Thymus (tissue), 14 donors: ENCODE data around the gene WDR31. TPM values are rescaled to one million over a fixed set of nuclear protein-coding genes. Genes with fewer than 3 reads are reported as not detected.
"Not testable (repeated sequence)": the region's sequence is repeated elsewhere in the genome, so short reads cannot be mapped to it uniquely, and the experiment has no call there.

Source experiments
- DNase-seq, 9 donors: peaks; one replicate each; pipeline ENCODE4 v3.0.0-alpha.2; 2013; ENCODE audit warnings: low spot score in 9 of 9, low read depth in 6 of 9, missing footprints in 1 of 9
- H3K27ac ChIP-seq, 2 donors: one replicate each; pipeline ENCODE4 v1.5.1; 2013; ENCODE audit warnings: control low read depth in 1 of 2, low read depth in 1 of 2, low read length in 1 of 2, mild to moderate bottlenecking in 1 of 2, moderate library complexity in 1 of 2
- H3K27me3 ChIP-seq, 2 donors: one replicate each; pipeline ENCODE4 v1.5.1; 2013; ENCODE audit warnings: low read length in 1 of 2; ENCODE audit not compliant: control insufficient read depth in 2 of 2, insufficient read depth in 1 of 2
- H3K36me3 ChIP-seq, 2 donors: one replicate each; pipeline ENCODE4 v1.5.1; 2013; ENCODE audit warnings: low read length in 1 of 2, mild to moderate bottlenecking in 1 of 2, moderate library complexity in 1 of 2; ENCODE audit not compliant: control insufficient read depth in 2 of 2, insufficient read depth in 2 of 2
- H3K4me1 ChIP-seq, 2 donors: one replicate each; pipeline ENCODE4 v1.5.1; 2013; ENCODE audit warnings: low read length in 2 of 2; ENCODE audit not compliant: control insufficient read depth in 2 of 2, insufficient read depth in 2 of 2
- H3K4me3 ChIP-seq, 2 donors: one replicate each; pipeline ENCODE4 v1.5.1; 2013; ENCODE audit warnings: low read length in 2 of 2, control low read depth in 1 of 2, mild to moderate bottlenecking in 1 of 2
- H3K9me3 ChIP-seq, 2 donors: one replicate each; pipeline ENCODE4 v1.5.1; 2013; ENCODE audit warnings: low read length in 1 of 2, mild to moderate bottlenecking in 1 of 2; ENCODE audit not compliant: control insufficient read depth in 2 of 2, insufficient read depth in 1 of 2
- WGBS: extraction: QIAGEN DNeasy Blood & Tissue Kit; methylation state at CpG from one replicate; pipeline ENCODE4 v1.1.7; 2013; 5-methylcytosine and 5-hydroxymethylcytosine counted together
- long read RNA-seq, 10 donors: transcript quantifications; one replicate each; lab custom pipeline, GENCODE V29; 2026
- polyA plus RNA-seq: library from polyadenylated mRNA; stranded (reverse); fragments of 200-250 nt; gene quantifications from one replicate; pipeline ENCODE4 v1.2.3, GENCODE V29; 2013
- total RNA-seq: library from RNA; stranded (reverse); fragments of 120-200 nt; gene quantifications from one replicate; pipeline ENCODE4 v1.2.4, GENCODE V29; 2013
- donor health status: healthy.

Gene WDR31
- 0.76 TPM for total RNA-seq
- polyA plus RNA-seq, result 1.3 TPM
- long read RNA-seq, donor 1, result 0 reads
- long read RNA-seq, donor 2, result 0 reads
- long read RNA-seq, donor 3, full-length matches to known transcripts, result 1 of 1 reads
- long read RNA-seq, donor 3, partial matches to known transcripts, result 0 of 1 reads
- long read RNA-seq, donor 3, other reads (novel, unspliced or antisense), result 0 of 1 reads
- long read RNA-seq, donor 4, partial matches to known transcripts, result 0 of 1 reads
- long read RNA-seq, donor 4, other reads (novel, unspliced or antisense), result 0 of 1 reads
- long read RNA-seq, donor 5, result 0 reads
- long read RNA-seq, donor 6, result 0 reads
- long read RNA-seq, donor 7, result 0 reads
- long read RNA-seq, donor 8, result 0 reads
- long read RNA-seq, donor 9, result 0 reads
- long read RNA-seq, donor 10, result 0 reads

DNA sequence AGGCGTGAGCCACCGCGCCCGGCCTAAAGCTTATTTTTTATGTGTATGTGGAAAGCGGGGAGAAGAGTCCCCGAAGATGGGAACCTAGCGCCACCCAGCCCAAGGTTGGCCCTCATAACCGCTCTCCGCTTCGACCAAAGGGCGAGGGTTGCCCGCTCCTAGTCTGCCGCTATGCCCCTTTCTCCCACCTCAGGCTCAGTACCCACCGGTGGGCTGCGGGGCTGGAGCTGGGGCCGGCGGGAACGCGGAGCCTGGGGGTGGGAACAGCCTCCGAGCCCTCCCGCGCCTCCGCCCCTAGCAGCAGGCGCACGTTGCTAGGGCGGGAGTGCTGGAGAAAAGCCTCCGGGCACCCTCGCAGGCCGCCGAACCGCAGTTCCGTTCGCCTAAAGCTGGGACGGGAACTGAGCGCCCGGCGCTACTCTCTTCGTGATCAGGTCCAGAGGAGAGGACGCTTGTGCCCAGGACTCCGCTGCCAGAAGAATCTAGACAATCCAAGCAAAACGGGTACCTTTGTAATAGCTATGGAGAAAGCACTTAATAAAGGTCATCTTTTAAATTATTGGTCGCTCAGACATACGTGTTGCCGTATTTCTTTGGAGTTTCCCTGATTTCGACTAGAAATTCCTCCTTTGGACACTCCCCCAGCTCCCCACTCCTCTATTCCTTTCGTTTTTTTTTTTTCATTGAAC, at the start of gene WDR31:
Gene WDR31 (minus strand): TSS at position 265 of the 689 bp plus-strand sequence. CDS start 8,253 bp downstream, outside the sequence.
- Histone ChIP-seq H3K9me3 (no peaks in the 10 kb centered on the region), H3K4me3 (peak within 1 kb of the TSS; percentile 76 to 90), H3K4me1 (peaks cover 6 to 11% of the 10 kb centered on the region in 2 donors), H3K27ac (no peak within 1 kb of the TSS), H3K27me3 (no peaks in the 10 kb centered on the region), H3K36me3 (no peaks in the 10 kb centered on the region)
- under 1% methylated on average over 46 of the region's 46 CpGs for WGBS
- peak; percentile 42 to 87 (median 70) for DNase-seq

DNA sequence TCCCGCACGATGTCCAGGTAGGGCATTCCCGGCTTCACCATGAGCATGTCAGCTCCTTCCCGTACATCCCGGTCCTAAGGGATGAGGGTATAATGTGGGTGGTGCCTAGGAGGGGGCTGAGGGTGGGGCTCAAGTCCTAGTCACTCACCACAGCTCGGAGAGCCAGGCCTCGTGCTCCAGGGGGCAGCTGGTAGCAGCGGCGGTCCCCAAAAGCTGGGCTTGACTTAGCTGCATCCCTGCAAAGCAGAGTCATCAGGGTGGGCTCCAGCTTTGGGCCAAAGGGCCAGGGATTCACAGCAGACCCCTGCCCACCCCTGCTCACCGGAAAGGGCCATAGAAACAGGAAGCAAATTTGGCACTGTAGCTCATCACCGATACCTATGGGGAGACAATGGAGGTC, 49.4 kb upstream of the WDR31 start:
- H3K36me3 ChIP-seq, result peaks cover 52 to 61% of the 10 kb centered on the region in 2 donors
- no peak overlapping the region for H3K27ac ChIP-seq
- H3K27me3 ChIP-seq, result no peaks in the 10 kb centered on the region
- H3K4me3 ChIP-seq, result no peak overlapping the region
- no peak for DNase-seq
- WGBS, result 98% methylated on average over 11 of the region's 11 CpGs
- H3K4me1 ChIP-seq, result peaks cover 0 to 6% of the 10 kb centered on the region in 2 donors
- H3K9me3 ChIP-seq, result no peaks in the 10 kb centered on the region

DNA sequence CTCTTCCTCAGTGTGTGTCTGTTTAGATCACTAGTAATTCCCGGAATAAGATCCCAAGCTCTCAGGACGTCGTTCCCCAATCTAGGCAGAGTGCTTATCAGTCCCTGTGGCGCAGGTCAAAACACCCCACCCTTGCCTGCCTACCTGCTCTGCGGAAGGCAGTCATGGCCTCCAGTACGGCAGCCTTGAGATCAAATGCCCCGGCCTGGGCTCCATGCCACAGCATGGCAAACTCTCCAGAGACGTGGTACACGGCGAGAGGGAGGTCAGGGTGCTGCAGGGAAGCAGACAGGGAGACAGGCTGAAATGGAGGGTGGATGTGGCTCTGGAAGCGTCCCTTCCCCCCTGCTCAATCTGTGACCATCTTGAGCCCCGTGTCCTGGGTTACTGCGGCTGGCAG, 48.8 kb upstream of the WDR31 start:
- no peak overlapping the region for H3K4me3 ChIP-seq
- WGBS, result 98% methylated on average over 13 of the region's 13 CpGs
- H3K27me3 ChIP-seq, result no peaks in the 10 kb centered on the region
- H3K9me3 ChIP-seq, result no peaks in the 10 kb centered on the region
- peaks cover 52 to 61% of the 10 kb centered on the region in 2 donors for H3K36me3 ChIP-seq
- H3K27ac ChIP-seq, result no peak overlapping the region
- no peak for DNase-seq
- peaks cover 0 to 6% of the 10 kb centered on the region in 2 donors for H3K4me1 ChIP-seq

DNA sequence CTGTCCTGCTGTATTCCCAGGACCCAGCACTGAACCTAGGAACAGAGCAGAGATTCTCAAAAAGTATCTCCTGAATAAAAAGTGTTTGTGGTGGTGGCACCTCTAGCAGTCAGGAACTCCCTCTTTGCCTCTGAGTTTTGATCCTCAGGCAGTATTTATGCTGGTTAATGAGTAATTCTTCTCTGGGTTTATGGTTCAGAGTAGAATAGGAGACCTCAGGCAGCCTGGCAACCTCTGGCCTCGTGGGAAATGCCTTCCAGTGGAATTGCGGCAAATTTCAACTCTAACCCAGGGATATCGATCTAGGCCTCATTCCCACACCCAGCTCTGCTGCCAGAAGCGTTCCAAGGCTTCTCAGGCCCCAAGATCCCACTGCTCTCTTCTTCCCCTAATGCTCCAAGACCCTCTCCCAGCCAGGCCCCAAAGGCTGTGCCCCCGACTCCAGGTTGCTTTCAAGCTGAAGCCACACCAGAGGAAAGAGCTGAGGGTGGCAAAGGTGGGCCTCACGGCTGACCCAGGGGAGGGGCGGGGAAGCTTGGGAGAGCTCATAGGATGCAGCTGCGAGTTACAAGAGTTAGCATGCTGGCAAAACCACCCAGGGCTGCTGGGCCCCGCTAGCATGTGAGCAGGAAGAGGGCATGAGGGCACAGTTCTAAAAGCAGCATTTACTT, 47.6 kb upstream of the WDR31 start:
- Histone ChIP-seq H3K9me3 (no peaks in the 10 kb centered on the region), H3K36me3 (peaks cover 50 to 56% of the 10 kb centered on the region in 2 donors), H3K4me1 (peaks cover 0 to 6% of the 10 kb centered on the region in 2 donors), H3K27me3 (no peaks in the 10 kb centered on the region), H3K4me3 (no peak overlapping the region), H3K27ac (no peak overlapping the region)
- DNase-seq, result no peak
- 82% methylated on average over 9 of the region's 9 CpGs for WGBS

DNA sequence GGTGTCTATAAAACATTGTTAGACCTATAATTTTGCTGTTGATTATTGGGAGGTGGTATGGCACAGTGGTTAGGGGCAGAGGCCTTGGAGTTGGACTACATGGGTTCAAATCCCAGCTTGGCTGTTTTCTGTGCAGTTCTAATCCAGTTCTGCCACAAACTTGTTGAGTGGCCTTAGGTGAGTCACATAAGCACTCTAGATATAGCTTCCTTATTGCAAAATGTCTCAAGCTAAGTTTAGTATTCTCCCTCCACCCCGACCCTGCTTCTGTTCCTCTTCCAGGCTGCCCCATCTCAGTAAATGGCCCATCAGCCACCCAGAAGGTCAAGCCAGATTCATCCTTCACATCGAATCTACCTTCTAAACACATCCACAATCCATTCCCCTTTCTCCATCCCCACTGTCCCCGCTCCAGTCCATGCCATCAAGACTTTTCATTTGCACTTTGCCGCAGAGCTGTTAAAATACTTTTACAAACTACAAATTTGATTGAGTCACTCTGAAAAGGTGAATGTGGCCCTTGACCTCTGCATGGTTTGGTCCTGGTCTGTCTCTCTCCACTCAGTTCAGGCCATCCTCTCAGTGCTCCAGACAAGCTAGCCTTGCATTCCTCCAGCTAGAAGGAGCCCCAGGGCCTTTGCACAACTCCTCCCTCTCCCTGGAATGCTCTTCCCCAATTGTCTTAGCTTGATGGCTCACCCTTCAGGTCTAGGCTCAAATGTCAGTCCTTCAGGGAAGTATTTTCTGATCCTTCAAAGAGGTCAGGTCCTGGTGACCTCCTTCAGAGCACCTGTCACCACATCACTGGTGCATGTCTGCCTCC, 46.7 kb upstream of the WDR31 start:
- H3K4me3 ChIP-seq, result no peak overlapping the region
- no peak for DNase-seq
- no peak overlapping the region for H3K27ac ChIP-seq
- H3K27me3 ChIP-seq, result no peaks in the 10 kb centered on the region
- WGBS, result 98% methylated on average over 4 of the region's 4 CpGs
- H3K4me1 ChIP-seq, result peaks cover 0 to 6% of the 10 kb centered on the region in 2 donors
- peaks cover 43 to 53% of the 10 kb centered on the region in 2 donors for H3K36me3 ChIP-seq
- H3K9me3 ChIP-seq, result no peaks in the 10 kb centered on the region

DNA sequence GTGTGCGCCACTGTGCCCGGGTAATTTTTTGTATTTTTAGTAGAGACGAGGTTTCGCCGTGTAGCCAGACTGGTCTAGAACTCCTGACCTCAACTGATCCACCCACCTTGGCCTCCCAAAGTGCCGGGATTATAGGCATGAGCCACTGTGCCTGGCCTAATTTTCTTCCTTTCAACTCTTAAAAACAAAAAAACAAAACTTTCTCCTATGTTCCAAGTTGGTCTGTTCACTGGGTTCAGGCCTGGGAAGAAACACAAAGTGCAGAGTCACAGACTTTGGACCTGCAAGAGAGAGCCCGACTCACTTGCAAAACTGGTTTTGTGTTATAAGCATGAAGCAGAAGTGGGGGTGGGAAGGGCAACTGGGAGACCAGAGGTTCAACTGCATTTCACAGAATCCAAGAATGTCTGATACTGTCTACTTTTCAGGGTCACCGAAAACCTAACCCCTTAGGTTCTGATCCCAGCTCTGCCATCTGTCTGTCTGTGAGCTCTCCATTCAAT, 41.9 kb upstream of the WDR31 start:
- no peaks in the 10 kb centered on the region for H3K27me3 ChIP-seq
- peaks cover 2 to 5% of the 10 kb centered on the region in 2 donors for H3K36me3 ChIP-seq
- no peak for DNase-seq
- no peak overlapping the region for H3K27ac ChIP-seq
- H3K4me3 ChIP-seq, result no peak overlapping the region
- H3K4me1 ChIP-seq, result peaks cover 3 to 4% of the 10 kb centered on the region in 2 donors
- no peaks in the 10 kb centered on the region for H3K9me3 ChIP-seq
- 95% methylated on average over 8 of the region's 8 CpGs for WGBS

DNA sequence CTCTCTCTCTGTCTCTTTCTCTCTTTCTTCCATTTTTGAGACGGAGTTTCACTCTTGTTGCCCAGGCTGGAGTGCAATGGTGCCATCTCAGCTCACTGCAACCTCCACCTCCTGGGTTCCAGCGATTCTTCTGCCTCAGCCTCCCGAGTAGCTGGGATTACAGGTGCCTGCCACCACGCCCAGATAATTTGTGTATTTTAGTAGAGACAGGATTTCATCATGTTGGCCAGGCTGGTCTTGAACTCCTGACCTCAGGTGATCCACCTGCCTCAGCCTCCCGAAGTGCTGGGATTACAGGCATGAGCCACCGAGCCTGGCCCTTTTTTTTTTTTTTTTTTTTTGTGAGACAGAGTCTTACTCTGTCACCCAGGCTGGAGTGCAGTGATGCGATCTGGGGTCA, 41.4 kb upstream of the WDR31 start:
- H3K27me3 ChIP-seq, H3K27ac ChIP-seq, H3K36me3 ChIP-seq, H3K4me1 ChIP-seq, H3K4me3 ChIP-seq, DNase-seq, H3K9me3 ChIP-seq: not testable (repeated sequence)
- WGBS, result 92% methylated on average over 7 of the region's 7 CpGs

DNA sequence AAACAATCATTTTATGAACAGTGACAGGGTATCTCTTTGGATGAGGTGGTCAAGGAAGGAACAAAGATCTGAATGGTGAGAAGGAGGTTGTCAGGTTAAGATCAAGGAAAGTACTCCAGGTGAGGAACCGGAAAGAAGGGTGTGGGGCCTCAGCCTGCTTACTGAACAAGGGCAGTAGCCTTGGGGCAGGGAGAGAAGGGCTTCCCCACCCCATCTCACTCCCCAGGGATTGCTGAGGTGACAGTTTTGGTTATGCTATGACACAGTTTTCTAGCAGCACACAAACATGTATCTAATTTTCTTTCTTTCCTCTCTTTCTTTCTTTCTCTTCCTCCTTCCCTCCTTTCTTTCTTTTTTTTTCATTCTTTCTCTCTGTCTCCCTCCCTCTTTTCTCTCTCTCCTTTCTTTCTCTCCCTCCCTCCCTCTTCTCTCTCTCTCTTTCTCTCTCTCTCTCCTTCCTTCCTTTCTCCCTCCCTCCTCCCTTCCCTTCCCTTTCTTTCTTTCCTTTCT, 40.8 kb upstream of the WDR31 start:
- 86% methylated on average over 1 of the region's 1 CpG for WGBS
- H3K4me1 ChIP-seq, result peaks cover 3 to 5% of the 10 kb centered on the region in 2 donors
- no peak for DNase-seq

More for the DNA sequence above, 40.8 kb upstream of the WDR31 start:
- H3K4me3 ChIP-seq, result no peak overlapping the region
- H3K36me3 ChIP-seq, result no peaks in the 10 kb centered on the region
- no peak overlapping the region for H3K27ac ChIP-seq
- H3K27me3 ChIP-seq, result no peaks in the 10 kb centered on the region
- no peaks in the 10 kb centered on the region for H3K9me3 ChIP-seq
